ENCODE results near the gene KRTAP4-8. TPM values are rescaled to one million over a fixed set of nuclear protein-coding genes. Genes with fewer than 3 reads are reported as not detected.

KRTAP4-8 gene
- total RNA-seq = not detected
- polyA plus RNA-seq = not detected
- long read RNA-seq, donor 1 = 0 reads
- long read RNA-seq, donor 2 = 0 reads
- long read RNA-seq, donor 3 = 0 reads
- long read RNA-seq, donor 4 = 0 reads
- long read RNA-seq, donor 5 = 0 reads
- long read RNA-seq, donor 6 = 0 reads
- long read RNA-seq, donor 7 = 0 reads
- long read RNA-seq, donor 8 = 0 reads
- long read RNA-seq, donor 9 = 0 reads
- long read RNA-seq, donor 10 = 0 reads

- intact Hi-C loops (cut with DNase I) = no loop called here
- H3K27ac ChIP-seq = no peak within 1 kb of the TSS
- 43 to 66% (median 51%) methylated on average over 4 of the region's 4 CpGs for WGBS, 4 donors
Observed at GRCh38 chr17:41098042-41098441, at the start of gene KRTAP4-8. TSS of gene KRTAP4-8 (minus strand) at chr17:41098142. CDS start at chr17:41098084, 58 bp downstream.

GRCh38 chr17:41145261-41145660 is 47.3 kb upstream of the KRTAP4-8 start:
- no peak overlapping the region for H3K27ac ChIP-seq
- H3K36me3 ChIP-seq (replicated peaks in 1 of 2) = no peaks in the 10 kb centered on the region
- no peak for DNase-seq
- intact Hi-C loops (cut with DNase I) = no loop called here
- no peaks in the 10 kb centered on the region for H3K4me1 ChIP-seq (replicated peaks in 1 of 2)
- WGBS, 4 donors = 78 to 87% (median 79%) methylated on average over 2 of the region's 2 CpGs
- no peak overlapping the region for H3K4me3 ChIP-seq
- no peak for TF ChIP-seq POLR2A (IDR thresholded peaks at IDR 0.05)
- TF ChIP-seq CTCF (IDR thresholded peaks at IDR 0.05) = no peak
- peaks cover 5% of the 10 kb centered on the region for H3K27me3 ChIP-seq
- H3K9me3 ChIP-seq (replicated peaks in 1 of 3) = peaks cover 0 to 4% (median 0%) of the 10 kb centered on the region in 3 donors

More at GRCh38 chr17:41098042-41098441, at the start of gene KRTAP4-8:
- TF ChIP-seq CTCF (IDR thresholded peaks at IDR 0.05) (no peak), POLR2A (IDR thresholded peaks at IDR 0.05) (no peak)
- no peak within 1 kb of the TSS for H3K4me3 ChIP-seq
- no peaks in the 10 kb centered on the region for H3K27me3 ChIP-seq
- no peaks in the 10 kb centered on the region for H3K4me1 ChIP-seq (replicated peaks in 1 of 2)
- no peaks in the 10 kb centered on the region for H3K36me3 ChIP-seq (replicated peaks in 1 of 2)
- no peaks in the 10 kb centered on the region for H3K9me3 ChIP-seq (replicated peaks in 1 of 3)
- no peak for DNase-seq

GRCh38 chr17:41144846-41145245 is 46.9 kb upstream of the KRTAP4-8 start:
- intact Hi-C loops (cut with DNase I) = no loop called here

GRCh38 chr17:41141361-41141760 is 43.4 kb upstream of the KRTAP4-8 start:
- no peak for DNase-seq
- Histone ChIP-seq H3K36me3 (replicated peaks in 1 of 2) (no peaks in the 10 kb centered on the region), H3K4me3 (no peak overlapping the region), H3K27me3 (no peaks in the 10 kb centered on the region), H3K4me1 (replicated peaks in 1 of 2) (no peaks in the 10 kb centered on the region), H3K9me3 (replicated peaks in 1 of 3) (peaks cover 0 to 4% (median 0%) of the 10 kb centered on the region in 3 donors), H3K27ac (no peak overlapping the region)
- TF ChIP-seq CTCF (IDR thresholded peaks at IDR 0.05) = no peak
- intact Hi-C loops (cut with DNase I) = no loop called here

More at GRCh38 chr17:41144846-41145245, 46.9 kb upstream of the KRTAP4-8 start:
- no peak overlapping the region for H3K27ac ChIP-seq
- H3K4me3 ChIP-seq = no peak overlapping the region
- peaks cover 0 to 4% (median 0%) of the 10 kb centered on the region in 3 donors for H3K9me3 ChIP-seq (replicated peaks in 1 of 3)
- no peaks in the 10 kb centered on the region for H3K36me3 ChIP-seq (replicated peaks in 1 of 2)
- no peak for TF ChIP-seq CTCF (IDR thresholded peaks at IDR 0.05)
- TF ChIP-seq POLR2A (IDR thresholded peaks at IDR 0.05) = no peak
- peaks cover 5% of the 10 kb centered on the region for H3K27me3 ChIP-seq
- H3K4me1 ChIP-seq (replicated peaks in 1 of 2) = no peaks in the 10 kb centered on the region
- DNase-seq = no peak
- WGBS, 4 donors = 81 to 93% (median 84%) methylated on average over 1 of the region's 1 CpG

Measured in adrenal gland (tissue), 19 donors.